H1 (cell line): ENCODE results near the gene PNRC1. TPM values are rescaled to one million over a fixed set of nuclear protein-coding genes. Genes with fewer than 3 reads are reported as not detected.

ENCODE experiments used
- CTCF ChIA-PET: fragments of 300-600 bp; sonication (Branson Sonifier 250); formaldehyde crosslinking; loops from one replicate; lab custom pipeline; 2021; ENCODE audit not compliant: partially characterized antibody; lab: Charles Lee
- POLR2A ChIA-PET: fragments of 300-600 bp; sonication (Branson Sonifier 250); formaldehyde crosslinking; loops from one replicate; lab custom pipeline; 2021; ENCODE audit warnings: inconsistent platforms; ENCODE audit not compliant: partially characterized antibody; lab: Charles Lee
- DNase-seq, 2 experiments: peaks; one replicate each; pipeline versions ENCODE4 v3.0.0 to v3.0.0-alpha.2; 2010 to 2022; ENCODE audit warnings: low spot score in 2 of 2, low read depth in 1 of 2, mixed read lengths in 1 of 2
- FAIRE-seq: peaks from 2 replicates; lab custom pipeline; 2011; peaks lifted over from hg19 to GRCh38; lab: Jason Lieb, UNC
- H2AFZ ChIP-seq: 2 replicates; pipeline ENCODE4 v1.8.1; 2012; ENCODE audit warnings: low read length, inconsistent platforms
- H2AK5ac ChIP-seq: 2 replicates; pipeline ENCODE4 v1.6.1; 2013; ENCODE audit warnings: low read depth, low read length
- H2BK120ac ChIP-seq: replicated peaks from 2 replicates; pipeline ENCODE3; 2013; ENCODE audit warnings: low read depth, low read length, inconsistent platforms
- H2BK12ac ChIP-seq: 2 replicates; pipeline ENCODE4 v1.6.1; 2013; ENCODE audit warnings: low read depth, low read length
- H2BK15ac ChIP-seq: 2 replicates; pipeline ENCODE4 v1.6.1; 2013; ENCODE audit warnings: low read length
- H2BK20ac ChIP-seq: 2 replicates; pipeline ENCODE4 v1.6.1; 2013; ENCODE audit warnings: low read length
- H2BK5ac ChIP-seq: 2 replicates; pipeline ENCODE4 v1.6.1; 2013; ENCODE audit warnings: low read depth, low read length
- H3K14ac ChIP-seq: 2 replicates; pipeline ENCODE4 v1.6.1; 2013; ENCODE audit warnings: inconsistent platforms; ENCODE audit not compliant: insufficient read length
- H3K18ac ChIP-seq: 2 replicates; pipeline ENCODE4 v1.6.1; 2013; ENCODE audit warnings: low read length; ENCODE audit errors: extremely low read depth
- H3K23ac ChIP-seq: 2 replicates; pipeline ENCODE4 v1.6.1; 2013; ENCODE audit warnings: inconsistent platforms; ENCODE audit not compliant: insufficient read length
- H3K23me2 ChIP-seq: 2 replicates; pipeline ENCODE4 v1.6.1; 2013; ENCODE audit warnings: low read depth, low read length
- H3K27ac ChIP-seq: 2 replicates; pipeline ENCODE4 v1.6.1; 2011; ENCODE audit warnings: low read depth, low read length, inconsistent platforms
- H3K27me3 ChIP-seq, 4 experiments: replicated peaks in 1 of 4; 1 replicate in 1 of 4; 2 replicates in 3 of 4; pipeline versions ENCODE4 v1.6.1 to v1.8.1; 2011 to 2013; ENCODE audit warnings: low read length in 3 of 4, mild to moderate bottlenecking in 3 of 4, inconsistent platforms in 2 of 4, mixed read lengths in 2 of 4, moderate library complexity in 1 of 4; ENCODE audit not compliant: control insufficient read depth in 3 of 4, insufficient read depth in 3 of 4; ENCODE audit errors: extremely low read depth in 1 of 4
- H3K36me3 ChIP-seq, 4 experiments: 2 replicates each; pipeline versions ENCODE4 v1.6.1 to v1.8.1; 2011 to 2013; ENCODE audit warnings: mild to moderate bottlenecking in 4 of 4, low read length in 3 of 4, moderate library complexity in 2 of 4, control low read depth in 1 of 4, inconsistent platforms in 1 of 4; ENCODE audit not compliant: insufficient read depth in 4 of 4, control insufficient read depth in 2 of 4
- H3K4ac ChIP-seq: replicated peaks from 2 replicates; pipeline ENCODE3; 2013; ENCODE audit warnings: low read length, low read depth, mixed read lengths, inconsistent platforms; ENCODE audit not compliant: insufficient read length
- H3K4me1 ChIP-seq, 4 experiments: replicated peaks in 1 of 4; 1 replicate in 1 of 4; 2 replicates in 3 of 4; pipeline versions ENCODE4 v1.6.1 to v1.8.1; 2011 to 2013; ENCODE audit warnings: low read length in 3 of 4, inconsistent platforms in 2 of 4, mixed read lengths in 1 of 4; ENCODE audit not compliant: insufficient read depth in 4 of 4, control insufficient read depth in 3 of 4
- H3K4me2 ChIP-seq, 2 experiments: 2 replicates each; pipeline versions ENCODE4 v1.6.1 to v1.8.1; 2011 to 2013; ENCODE audit warnings: low read depth in 2 of 2, low read length in 2 of 2, control low read depth in 1 of 2, inconsistent platforms in 1 of 2, mild to moderate bottlenecking in 1 of 2; ENCODE audit not compliant: insufficient read depth in 1 of 2
- H3K4me3 ChIP-seq, 4 experiments: fragments of 200-600, 300-600 bp in 1 of 4; sonication (generic), shearing (Covaris generic), sonication (Bioruptor Twin) in 1 of 4; 2 replicates each; pipeline versions ENCODE4 v1.5.1 to v1.8.1; 2011 to 2016; ENCODE audit warnings: low read length in 4 of 4, low read depth in 3 of 4, control low read depth in 2 of 4, inconsistent platforms in 2 of 4, mild to moderate bottlenecking in 2 of 4, mixed read lengths in 1 of 4, moderate library complexity in 1 of 4; ENCODE audit not compliant: insufficient read depth in 2 of 4; ENCODE audit errors: extremely low read depth in 1 of 4
- H3K56ac ChIP-seq: replicated peaks from 2 replicates; pipeline ENCODE3; 2013; ENCODE audit warnings: low read depth, mild to moderate bottlenecking, mixed read lengths, low read length, inconsistent platforms; ENCODE audit not compliant: insufficient read length
- H3K79me1 ChIP-seq: 2 replicates; pipeline ENCODE4 v1.6.1; 2013; ENCODE audit warnings: low read depth, low read length, control low read depth
- H3K79me2 ChIP-seq, 2 experiments: 2 replicates each; pipeline versions ENCODE4 v1.6.1 to v1.8.1; 2012 to 2013; ENCODE audit warnings: low read length in 2 of 2, mild to moderate bottlenecking in 2 of 2, inconsistent platforms in 1 of 2; ENCODE audit not compliant: insufficient read depth in 2 of 2, control insufficient read depth in 1 of 2
- H3K9ac ChIP-seq, 4 experiments: replicated peaks in 1 of 4; 1 replicate in 1 of 4; 2 replicates in 3 of 4; pipeline versions ENCODE4 v1.6.1 to v1.8.1; 2011 to 2013; ENCODE audit warnings: low read depth in 3 of 4, low read length in 3 of 4, control low read depth in 2 of 4, mild to moderate bottlenecking in 2 of 4, moderate library complexity in 2 of 4, inconsistent platforms in 1 of 4; ENCODE audit errors: extremely low read depth in 1 of 4
- H3K9me3 ChIP-seq, 2 experiments: 2 replicates each; pipeline versions ENCODE4 v1.6.1 to v1.8.1; 2012 to 2013; ENCODE audit warnings: mild to moderate bottlenecking in 2 of 2, moderate library complexity in 2 of 2, control low read depth in 1 of 2, inconsistent platforms in 1 of 2, low read depth in 1 of 2, low read length in 1 of 2, mixed read lengths in 1 of 2; ENCODE audit not compliant: insufficient read depth in 2 of 2
- H4K20me1 ChIP-seq, 2 experiments: replicated peaks in 1 of 2; 2 replicates each; pipeline versions ENCODE3 to v1.8.1; 2011 to 2013; ENCODE audit warnings: inconsistent platforms in 2 of 2, low read length in 2 of 2, mild to moderate bottlenecking in 1 of 2; ENCODE audit not compliant: insufficient read depth in 2 of 2, control insufficient read depth in 1 of 2
- H4K5ac ChIP-seq: 2 replicates; pipeline ENCODE4 v1.6.1; 2013; ENCODE audit warnings: low read length, low read depth, mixed read lengths, inconsistent platforms; ENCODE audit not compliant: insufficient read length
- H4K8ac ChIP-seq: 2 replicates; pipeline ENCODE4 v1.8.0; 2013; ENCODE audit warnings: mild to moderate bottlenecking, moderate library complexity, low read length, inconsistent platforms; ENCODE audit not compliant: insufficient read depth; ENCODE audit errors: extremely low read depth
- H4K91ac ChIP-seq: replicated peaks from 2 replicates; pipeline ENCODE3; 2013; ENCODE audit warnings: low read length, mixed read lengths, inconsistent platforms; ENCODE audit not compliant: insufficient read length
- SIRT6 ChIP-seq: IDR thresholded peaks from one replicate; pipeline ENCODE4 v1.7.1; 2012; ENCODE audit warnings: low read length, inconsistent platforms
- SRF ChIP-seq: IDR thresholded peaks from 2 replicates; pipeline ENCODE4 v1.6.1; 2011; ENCODE audit warnings: mild to moderate bottlenecking, low read depth, low read length, moderate library complexity
- SUZ12 ChIP-seq: fragments of 200-600 bp; sonication (generic); IDR thresholded peaks from 2 replicates; pipeline ENCODE4 v1.6.1; 2012; ENCODE audit warnings: mild to moderate bottlenecking, inconsistent platforms, low read length, moderate library complexity, mixed read lengths
- WGBS, 2 experiments: shearing (Covaris generic) in 1 of 2; methylation state at CpG; one replicate each; pipeline versions ENCODE4 v1.1.6 to v1.1.7; 2013 to 2015; ENCODE audit warnings: low lambda C conversion rate in 2 of 2, mixed read lengths in 2 of 2, inconsistent platforms in 1 of 2, low coverage in 1 of 2, missing lambda C conversion rate in 1 of 2; ENCODE audit not compliant: insufficient replicate concordance in 2 of 2, insufficient coverage in 1 of 2, insufficient read length in 1 of 2; ENCODE audit errors: extremely low coverage in 1 of 2, missing lambda C conversion rate in 1 of 2; 5-methylcytosine and 5-hydroxymethylcytosine counted together
- polyA plus RNA-seq, 7 experiments: library from polyadenylated mRNA; depleted of rRNA in 3 of 7; stranded (reverse) in 5 of 7; unstranded in 2 of 7; fragments of >200 nt in 5 of 7; fragments of 200-250 nt in 2 of 7; gene quantifications; 1 replicate in 5 of 7; 2 replicates in 1 of 7; 4 replicates in 1 of 7; pipeline versions ENCODE4 v1.2.1 to v1.2.3, GENCODE V29; 2011 to 2013; ENCODE audit warnings: missing spikeins in 2 of 7, mixed read lengths in 2 of 7
- total RNA-seq: library from RNA; stranded (reverse); fragmentation: NEBNext Ultra II Directional; extraction: Animal tissue kit (Norgen Biotek cat#: 25700); gene quantifications from 2 replicates; pipeline ENCODE4 v1.2.1, GENCODE V29; 2021

PNRC1 gene
- total and polyA plus RNA-seq, 2 of the 8 experiments (the other 6 are each of a cell fraction or from before 2014, with no cell fraction given), result 6.3 to 48.5 TPM

DNA sequence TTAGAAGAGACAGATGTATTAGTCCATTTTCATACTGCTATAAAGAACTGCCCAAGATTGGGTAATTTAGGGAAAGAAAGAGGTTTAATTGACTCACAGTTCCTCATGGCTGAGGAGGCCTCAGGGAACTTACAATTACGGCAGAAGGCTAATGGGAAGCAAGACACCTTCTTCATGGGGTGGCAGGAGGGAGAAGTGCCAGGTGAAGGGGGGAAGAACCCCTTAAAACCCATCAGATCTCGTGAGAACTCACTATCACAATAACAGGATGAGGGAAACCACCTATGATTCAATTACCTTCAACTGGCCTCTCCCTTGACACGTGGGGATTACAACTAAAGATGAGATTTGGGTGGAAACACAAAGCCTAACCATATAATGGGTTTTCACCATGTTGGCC, 28.9 kb upstream of the PNRC1 start:
- Histone ChIP-seq H3K27ac (no peak overlapping the region), H3K4me1 (peaks cover 0 to 10% (median 0%) of the 10 kb centered on the region in 4 experiments; a peak in 1 of 7 replicates), H3K23me2 (no peaks in the 10 kb centered on the region), H3K23ac (no peak overlapping the region), H3K36me3 (no peaks in the 10 kb centered on the region), H4K5ac (no peak overlapping the region), H4K91ac (no peak overlapping the region), H2BK5ac (no peak overlapping the region), H3K9me3 (no peaks in the 10 kb centered on the region), H2BK12ac (no peak overlapping the region), H3K27me3 (peaks cover 0 to 5% (median 2%) of the 10 kb centered on the region in 4 experiments; a peak in 4 of 7 replicates), H2BK120ac (no peak overlapping the region), H3K79me2 (no peaks in the 10 kb centered on the region), H4K8ac (no peak overlapping the region), H3K14ac (no peak overlapping the region), H4K20me1 (no peaks in the 10 kb centered on the region), H3K56ac (no peak overlapping the region), H3K4me2 (no peak overlapping the region), H2AFZ (no peak overlapping the region), H3K79me1 (no peaks in the 10 kb centered on the region), H2BK20ac (no peak overlapping the region), H3K9ac (no peak overlapping the region), H2BK15ac (no peak overlapping the region), H2AK5ac (no peak overlapping the region), H3K4ac (no peak overlapping the region), H3K18ac (no peak overlapping the region), H3K4me3 (no peak overlapping the region)
- TF ChIP-seq SRF (no peak), SUZ12 (no peak), SIRT6 (no peak)
- ChIA-PET CTCF (interaction anchor here (0.6 to 2.1 kb wide), 3 partner anchors 21 to 68 kb away, joined by 3 to 7 read pairs (median 4); no protein-coding TSS in a partner anchor), POLR2A (no interaction called here)
- DNase-seq (no peak), FAIRE-seq (no peak)
- 75% methylated on average over 3 of the region's 3 CpGs; no CpG with 5 or more reads in 1 of the 2 experiments for WGBS, 2 experiments
